ENCODE results near the gene GFRA3.
"Not testable (repeated sequence)": the region's sequence is repeated elsewhere in the genome, so short reads cannot be mapped to it uniquely, and the experiment has no call there.

Gene GFRA3

GRCh38 chr5:138274189-138274853 lies at the start of gene GFRA3:
Gene GFRA3 (minus strand): TSS chr5:138274621. CDS start chr5:138274424, 197 bp downstream.
- no peak for DNase-seq (ENCODE audit: low read depth)

GRCh38 chr5:138318211-138318610 lies 43.8 kb upstream of the GFRA3 start:
- not testable (repeated sequence) for DNase-seq (ENCODE audit: low read depth)

- DNase-seq (ENCODE audit: low read depth), result no peak
Observed at GRCh38 chr5:138316355-138316754, 41.9 kb upstream of the GFRA3 start.

- no peak for DNase-seq (ENCODE audit: low read depth)
Observed at GRCh38 chr5:138315751-138316278, 41.4 kb upstream of the GFRA3 start.

DNA sequence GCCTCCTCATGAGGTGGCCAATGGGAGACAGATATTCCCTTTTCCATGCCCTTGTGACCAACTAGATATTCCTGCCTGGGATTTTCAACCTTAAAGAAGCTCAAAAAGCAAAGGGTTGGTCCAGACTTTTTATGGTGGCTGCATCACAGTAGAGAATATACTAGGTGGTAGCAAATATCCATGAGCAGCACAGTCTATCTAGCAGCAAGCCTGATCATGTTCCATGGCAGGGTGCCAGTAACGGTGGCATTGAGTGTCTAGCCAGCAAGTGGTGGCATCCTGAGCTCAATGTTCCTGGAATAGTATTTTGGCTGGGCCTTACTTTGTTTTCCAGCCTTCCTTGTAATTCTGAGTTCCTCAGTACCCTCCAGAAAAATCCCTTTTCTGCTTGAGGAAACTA lies 31.4 kb upstream of the GFRA3 start:
- no peak for DNase-seq (ENCODE audit: low read depth)

GRCh38 chr5:138303372-138303771 lies 29.0 kb upstream of the GFRA3 start:
- DNase-seq (ENCODE audit: low read depth), result no peak

DNA sequence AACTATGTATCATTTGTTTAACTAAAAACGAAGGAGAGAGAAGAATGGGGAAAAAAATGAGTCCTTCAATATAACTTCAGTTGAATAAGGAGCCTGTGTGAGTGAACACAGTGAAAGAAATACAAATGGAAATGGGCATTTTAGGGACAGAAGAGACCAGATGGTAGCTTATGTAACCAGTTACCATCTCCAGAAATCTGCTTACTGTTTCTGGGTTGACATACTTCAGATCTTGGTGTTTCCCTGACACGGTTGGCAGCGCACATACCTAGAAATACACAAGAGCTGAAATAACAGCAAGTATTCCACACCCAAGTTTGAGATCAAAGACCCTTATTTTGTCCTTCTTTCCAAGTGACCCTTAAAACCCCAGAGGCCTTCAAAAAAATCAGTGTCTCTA lies 14.9 kb upstream of the GFRA3 start:
- no peak for DNase-seq (ENCODE audit: low read depth)

DNA sequence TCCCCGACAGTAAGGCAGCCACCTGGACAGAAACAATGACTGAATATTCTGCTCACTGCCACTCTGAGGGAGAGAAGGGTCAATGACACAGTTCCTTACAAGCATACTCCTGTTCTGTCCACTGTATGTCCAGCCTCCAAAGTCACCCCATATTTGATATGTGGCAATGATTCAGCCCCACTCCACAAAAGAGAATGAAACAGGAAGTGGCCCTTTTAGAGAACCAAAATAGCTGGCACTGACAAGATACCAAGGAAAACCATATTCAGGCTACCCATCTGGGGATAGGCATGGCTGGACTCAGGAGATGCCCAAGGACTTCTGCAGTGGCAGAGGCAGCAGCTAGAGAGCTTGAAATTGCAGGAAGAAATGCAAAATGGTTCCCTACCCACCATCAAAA lies 12.8 kb upstream of the GFRA3 start:
- DNase-seq (ENCODE audit: low read depth), result no peak

GRCh38 chr5:138282920-138283742 lies 8.7 kb upstream of the GFRA3 start:
- no peak for DNase-seq (ENCODE audit: low read depth)

DNA sequence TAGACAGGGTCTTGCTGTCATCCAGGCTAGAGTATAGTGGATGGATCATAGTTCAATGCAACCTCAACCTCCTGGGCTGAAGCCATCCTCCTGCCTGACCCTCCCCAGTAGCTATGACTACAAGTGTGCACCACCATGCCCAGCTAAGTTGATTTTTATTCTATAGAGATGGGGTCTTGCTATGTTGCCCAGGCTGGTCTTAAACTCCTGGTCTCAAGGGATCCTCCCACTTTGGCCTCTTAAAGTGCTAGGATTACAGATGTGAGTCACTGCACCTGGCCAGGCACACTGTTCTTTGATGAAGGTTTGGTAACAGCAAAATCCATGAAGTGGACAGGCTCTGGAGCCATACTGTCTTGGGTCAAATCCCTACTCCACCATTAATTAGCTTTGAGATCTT lies 6.5 kb upstream of the GFRA3 start:
- DNase-seq (ENCODE audit: low read depth), result no peak

- no peak for DNase-seq (ENCODE audit: low read depth)
Observed at GRCh38 chr5:138276402-138277054, 2.1 kb upstream of the GFRA3 start.

- no peak for DNase-seq (ENCODE audit: low read depth)
Observed at GRCh38 chr5:138275895-138276294, 1.5 kb upstream of the GFRA3 start.

DNA sequence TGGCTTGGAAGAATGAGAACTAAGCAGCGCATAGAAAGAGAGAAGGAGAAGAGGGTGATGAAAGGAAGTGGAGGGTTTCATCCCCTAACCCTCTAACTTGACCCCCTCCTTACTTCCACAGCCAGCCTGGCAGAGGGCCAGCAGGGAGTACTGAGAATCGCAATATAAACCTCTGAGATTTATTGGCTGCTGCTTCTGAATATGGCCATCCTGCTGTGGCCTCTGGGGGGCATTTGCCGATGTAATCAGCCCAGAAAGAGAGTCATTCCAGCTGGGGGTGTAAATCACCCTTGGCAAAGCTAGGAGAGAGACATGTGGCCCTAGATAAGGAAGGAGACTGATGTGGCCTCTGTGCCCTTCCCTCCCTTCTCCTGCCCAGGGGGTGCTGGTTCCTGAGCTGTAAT lies 960 bp upstream of the GFRA3 start:
- DNase-seq (ENCODE audit: low read depth), result no peak

DNA sequence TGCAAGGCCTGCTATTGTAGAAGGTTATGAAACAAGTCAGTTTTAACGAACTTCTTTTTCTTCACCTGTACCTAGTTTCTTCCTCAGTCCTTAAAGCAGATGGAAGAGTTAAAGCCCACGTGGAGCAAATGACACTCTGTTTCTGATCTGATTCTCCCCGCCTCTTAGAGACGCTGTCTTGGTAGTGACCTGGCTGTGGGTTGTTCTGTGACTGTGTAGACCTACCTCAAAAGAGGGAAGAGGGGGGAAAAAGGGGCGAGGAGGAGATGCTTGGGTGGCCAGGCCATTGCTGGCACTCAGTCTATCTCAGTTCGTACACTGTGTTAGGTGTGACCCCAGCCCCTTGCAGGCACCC lies 610 bp downstream of the GFRA3 start:
- no peak for DNase-seq (ENCODE audit: low read depth)

DNA sequence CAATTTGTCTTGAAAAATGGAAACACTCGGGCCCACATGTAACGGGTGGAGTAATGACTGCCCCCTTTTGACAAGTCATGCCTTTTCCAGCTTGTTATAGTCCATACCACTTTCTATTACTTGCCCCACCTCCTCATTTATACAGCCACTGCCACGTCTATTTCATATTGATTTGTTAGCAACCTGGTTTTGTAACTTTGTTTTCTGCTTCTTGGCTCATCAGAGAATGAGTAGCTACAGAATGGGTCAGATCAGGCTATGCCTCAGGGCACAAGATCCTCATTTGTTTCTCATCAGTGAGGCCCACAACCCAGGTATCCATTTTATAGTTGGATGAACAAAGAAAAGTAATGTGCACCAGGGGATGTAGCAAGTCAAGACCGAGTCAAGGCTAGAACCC lies 1.7 kb downstream of the GFRA3 start:
- no peak for DNase-seq (ENCODE audit: low read depth)

DNA sequence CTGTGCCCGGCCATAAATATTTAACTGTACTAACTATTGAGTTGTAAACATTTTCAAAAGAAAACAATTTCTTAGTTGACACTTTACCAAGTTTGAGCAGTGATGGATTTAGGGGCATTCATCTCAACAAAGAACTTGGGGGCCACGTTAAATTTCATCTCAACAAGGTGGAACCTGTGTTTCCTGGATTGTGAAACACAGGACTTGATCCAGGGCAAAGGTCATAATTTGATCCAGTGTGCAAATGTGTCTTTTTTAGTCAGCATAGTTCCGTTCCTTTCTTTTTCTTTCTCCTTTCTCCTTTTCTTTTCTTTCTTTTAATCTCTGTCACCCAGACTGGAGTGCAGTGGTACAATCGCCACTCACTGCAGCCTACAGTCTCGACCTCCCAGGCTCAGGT lies 3.1 kb downstream of the GFRA3 start:
- DNase-seq (ENCODE audit: low read depth), result no peak

DNA sequence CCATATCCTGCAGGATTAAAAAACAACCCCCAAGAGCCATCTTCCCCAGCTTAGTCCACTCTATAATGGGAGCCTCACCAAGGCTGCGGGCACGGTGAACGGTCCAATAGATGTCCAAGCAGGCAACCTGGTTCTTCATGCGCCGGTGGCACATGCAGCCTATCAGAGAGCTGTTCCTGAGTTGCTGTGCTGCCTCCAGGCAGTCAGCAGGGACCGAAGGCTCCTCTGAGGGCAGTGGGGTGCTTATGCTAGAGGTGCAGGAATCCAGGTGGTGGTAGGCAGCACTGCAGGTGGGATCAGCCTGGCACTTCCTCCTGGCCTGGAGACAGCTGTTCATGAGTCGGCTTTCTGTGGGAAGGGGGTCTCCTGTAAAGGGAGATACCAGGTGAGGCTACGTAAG lies 10.2 kb downstream of the GFRA3 start:
- no peak for DNase-seq (ENCODE audit: low read depth)

DNA sequence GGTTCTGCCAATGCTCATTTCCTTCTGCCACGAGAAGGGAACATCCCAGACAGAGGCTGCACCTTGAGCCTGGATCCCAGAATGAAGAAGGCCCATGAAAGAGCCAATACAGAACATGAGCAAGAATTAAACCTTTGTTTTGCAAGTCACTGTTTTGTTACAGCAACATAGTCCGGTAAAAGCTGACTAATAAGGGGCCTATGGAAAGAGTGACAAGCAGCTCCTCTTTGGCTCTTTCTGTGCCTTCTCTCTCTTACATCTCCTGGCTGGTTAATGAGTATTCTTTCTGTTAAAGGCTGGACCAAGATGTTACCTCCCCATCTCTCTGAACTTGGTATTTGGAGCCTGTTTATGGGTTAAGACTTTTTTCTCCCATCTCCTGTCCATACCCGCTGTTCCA lies 10.8 kb downstream of the GFRA3 start:
- DNase-seq (ENCODE audit: low read depth), result no peak

DNA sequence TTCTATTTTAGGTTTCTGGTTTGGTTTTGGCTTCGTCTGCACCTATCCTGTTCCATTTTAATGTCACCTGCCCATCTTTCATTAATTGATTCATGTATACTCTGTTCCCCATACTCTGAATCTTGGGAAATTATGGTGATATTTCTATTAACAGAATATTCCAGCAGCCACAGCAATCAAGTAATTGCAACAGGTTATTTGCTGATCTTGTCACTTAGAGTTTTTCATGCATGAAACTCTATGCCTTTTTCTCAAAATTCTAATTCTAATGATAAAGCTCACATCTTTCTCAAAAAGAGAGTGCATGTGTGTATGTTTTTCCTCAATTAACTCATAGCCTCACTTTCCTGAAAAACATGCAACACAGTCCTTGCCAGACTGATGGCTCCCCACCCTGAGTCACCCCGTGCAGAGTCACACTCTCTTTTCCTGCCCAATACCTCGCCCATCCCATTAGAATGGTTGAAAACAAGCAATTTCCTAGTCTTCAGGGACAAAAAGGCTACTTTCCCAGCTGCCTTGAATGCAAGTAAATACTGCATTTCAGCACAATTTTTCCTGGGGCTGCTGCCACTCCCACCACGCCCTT lies 15.6 kb downstream of the GFRA3 start:
- no peak for DNase-seq (ENCODE audit: low read depth)

DNA sequence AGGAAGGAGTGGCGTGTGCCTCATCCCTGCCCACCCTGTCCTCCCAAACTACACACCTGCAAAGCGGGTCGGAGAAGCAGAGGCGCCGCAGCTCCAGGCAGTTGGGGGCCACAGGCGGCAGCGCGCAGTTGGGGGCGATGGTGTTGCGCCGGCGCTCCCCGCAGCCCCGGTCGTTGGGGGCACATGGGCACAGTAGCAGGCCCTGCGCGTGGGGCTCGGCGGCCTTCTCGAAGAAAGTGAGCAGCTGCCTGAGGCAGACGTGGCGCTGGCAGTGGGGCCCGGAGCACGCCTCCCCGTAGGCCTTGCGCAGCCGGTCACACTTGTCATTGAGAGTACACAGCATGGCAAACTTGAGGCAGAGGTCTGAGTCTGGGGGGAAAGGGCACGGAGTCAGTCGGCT lies 16.8 kb downstream of the GFRA3 start:
- no peak for DNase-seq (ENCODE audit: low read depth)

GRCh38 chr5:138252944-138253343 lies 21.5 kb downstream of the GFRA3 start:
- DNase-seq (ENCODE audit: low read depth), result no peak

GRCh38 chr5:138247800-138248199 lies 26.6 kb downstream of the GFRA3 start:
- not testable (repeated sequence) for DNase-seq (ENCODE audit: low read depth)

- DNase-seq (ENCODE audit: low read depth), result no peak
Observed at GRCh38 chr5:138246822-138247221, 27.6 kb downstream of the GFRA3 start.

Measured in stimulated activated CD8-positive, alpha-beta memory T cell treated with anti-CD3 and anti-CD28 coated beads, Interleukin-7, amount 100 ng/mL, for 24 hours (primary cell).